ENCODE data around the gene CRAT.

DNA sequence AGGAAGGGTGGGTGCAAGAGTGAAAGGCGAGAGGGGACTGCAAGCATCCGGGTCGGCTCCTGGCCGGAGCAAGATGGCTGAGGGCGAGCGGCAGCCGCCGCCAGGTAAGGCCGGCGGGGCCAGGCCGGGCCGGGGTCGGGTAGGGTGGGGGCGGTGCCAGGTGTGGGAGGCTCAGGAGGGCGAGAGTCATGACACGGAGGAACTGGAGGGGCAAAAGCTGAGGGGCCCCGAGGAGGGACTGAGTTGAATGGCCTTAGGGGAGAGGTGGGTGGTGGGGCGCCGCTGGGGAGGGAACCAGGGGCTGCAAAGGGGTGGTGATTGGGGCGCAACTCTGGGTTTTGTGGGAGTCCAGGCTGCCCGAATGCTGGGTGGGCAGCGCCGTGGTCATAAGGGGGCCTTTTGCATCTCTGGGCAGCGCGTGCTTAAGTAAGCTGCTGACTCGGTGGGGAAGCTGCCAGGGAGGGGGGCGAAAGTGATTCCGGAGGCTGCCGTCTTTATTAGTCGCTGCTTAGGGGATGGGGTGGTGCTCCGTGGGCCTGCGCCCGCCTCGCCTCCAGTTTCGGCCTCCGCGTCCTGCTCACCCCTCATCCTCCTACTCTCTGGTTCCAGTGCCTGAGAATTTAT lies 1.0 kb upstream of the CRAT start:
- no peak for TF ChIP-seq POLR2A (IDR thresholded peaks at IDR 0.05)
- TF ChIP-seq, protein P1, sequence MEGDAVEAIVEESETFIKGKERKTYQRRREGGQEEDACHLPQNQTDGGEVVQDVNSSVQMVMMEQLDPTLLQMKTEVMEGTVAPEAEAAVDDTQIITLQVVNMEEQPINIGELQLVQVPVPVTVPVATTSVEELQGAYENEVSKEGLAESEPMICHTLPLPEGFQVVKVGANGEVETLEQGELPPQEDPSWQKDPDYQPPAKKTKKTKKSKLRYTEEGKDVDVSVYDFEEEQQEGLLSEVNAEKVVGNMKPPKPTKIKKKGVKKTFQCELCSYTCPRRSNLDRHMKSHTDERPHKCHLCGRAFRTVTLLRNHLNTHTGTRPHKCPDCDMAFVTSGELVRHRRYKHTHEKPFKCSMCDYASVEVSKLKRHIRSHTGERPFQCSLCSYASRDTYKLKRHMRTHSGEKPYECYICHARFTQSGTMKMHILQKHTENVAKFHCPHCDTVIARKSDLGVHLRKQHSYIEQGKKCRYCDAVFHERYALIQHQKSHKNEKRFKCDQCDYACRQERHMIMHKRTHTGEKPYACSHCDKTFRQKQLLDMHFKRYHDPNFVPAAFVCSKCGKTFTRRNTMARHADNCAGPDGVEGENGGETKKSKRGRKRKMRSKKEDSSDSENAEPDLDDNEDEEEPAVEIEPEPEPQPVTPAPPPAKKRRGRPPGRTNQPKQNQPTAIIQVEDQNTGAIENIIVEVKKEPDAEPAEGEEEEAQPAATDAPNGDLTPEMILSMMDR (IDR thresholded peaks at IDR 0.05) = no peak

Measured in uterus (tissue), 2 donors.